K562 (cell line): Measurements from ENCODE around the gene COASY. TPM values are rescaled to one million over a fixed set of nuclear protein-coding genes. Genes with fewer than 3 reads are reported as not detected.
A peak's percentile ranks its signal among the peaks of the same experiment; 100 is the strongest.

Experiments used
- BRF2 ChIP-seq: IDR thresholded peaks from 3 replicates; pipeline ENCODE4 v1.6.1; 2011; ENCODE audit warnings: borderline replicate concordance, mild to moderate bottlenecking; ENCODE audit not compliant: insufficient read length, insufficient read depth
- CREB1 ChIP-seq, 2 experiments: sonication (generic) in 1 of 2; formaldehyde crosslinking in 1 of 2; IDR thresholded peaks; 2 replicates each; pipeline versions ENCODE4 v1.6.1 to v1.8.0; 2012 to 2022; ENCODE audit warnings: inconsistent platforms in 1 of 2, mild to moderate bottlenecking in 1 of 2, missing genetic modification reagents in 1 of 2, moderate library complexity in 1 of 2
- DDX20 ChIP-seq: fragments of 450-650 bp; IDR thresholded peaks from 2 replicates; pipeline ENCODE4 v1.6.1; 2016; ENCODE audit warnings: missing genetic modification characterization, low read depth, mild to moderate bottlenecking, missing compliant biosample characterization, moderate library complexity
- ELF1 ChIP-seq: fragments of 200-800 bp; sonication (Bioruptor generic); IDR thresholded peaks from 2 replicates; pipeline ENCODE4 v1.6.1; 2016; ENCODE audit warnings: missing genetic modification characterization, missing compliant biosample characterization
- EP300 ChIP-seq: IDR thresholded peaks from 2 replicates; pipeline ENCODE4 v1.6.1; 2012; ENCODE audit warnings: low read length, improper control_type of control experiment
- FUS ChIP-seq: fragments of 200-400 bp; formaldehyde crosslinking; optimal IDR thresholded peaks from 2 replicates; pipeline ENCODE3; 2017; ENCODE audit warnings: low read depth, low read length
- HNRNPLL ChIP-seq: fragments of 200-400 bp; formaldehyde crosslinking; IDR thresholded peaks from 2 replicates; pipeline ENCODE4 v1.6.1; 2017; ENCODE audit warnings: low read length, low read depth, mild to moderate bottlenecking; ENCODE audit not compliant: poor library complexity, severe bottlenecking
- PHF8 ChIP-seq: fragments of 200-600 bp; sonication (generic); IDR thresholded peaks from 2 replicates; pipeline ENCODE4 v1.6.1; 2012; ENCODE audit warnings: mixed run types, mild to moderate bottlenecking, inconsistent platforms, low read length, moderate library complexity, borderline replicate concordance
- PTTG1 ChIP-seq: fragments of 450-650 bp; IDR thresholded peaks from 2 replicates; pipeline ENCODE4 v1.6.1; 2016; ENCODE audit warnings: low read depth, mild to moderate bottlenecking, missing genetic modification characterization, missing compliant biosample characterization
- RNF219 ChIP-seq: fragments of 250-450 bp; sonication (Bioruptor Pico); IDR thresholded peaks from 2 replicates; pipeline ENCODE4 v1.5.0; 2022; ENCODE audit warnings: mild to moderate bottlenecking
- TGIF2 ChIP-seq: sonication (generic); formaldehyde crosslinking; IDR thresholded peaks from 2 replicates; pipeline ENCODE4 v1.8.1; 2022; ENCODE audit warnings: mild to moderate bottlenecking, missing genetic modification reagents, moderate library complexity
- TRIM25 ChIP-seq: fragments of 450-650 bp; IDR thresholded peaks from 2 replicates; pipeline ENCODE4 v1.7.0; 2016; ENCODE audit warnings: borderline replicate concordance
- WHSC1 ChIP-seq: IDR thresholded peaks from one replicate; pipeline ENCODE4 v1.6.1; 2012; ENCODE audit warnings: low read length, control low read depth, inconsistent platforms
- ZBTB11 ChIP-seq, 3 experiments: fragments of 200-800 bp in 1 of 3; fragments of 250-450 bp in 1 of 3; fragments of 450-650 bp in 1 of 3; sonication (Bioruptor Pico) in 1 of 3; sonication (Bioruptor generic) in 1 of 3; formaldehyde crosslinking in 1 of 3; IDR thresholded peaks; 2 replicates each; pipeline versions ENCODE4 v1.6.1 to v1.8.0; 2016 to 2022; ENCODE audit warnings: mild to moderate bottlenecking in 2 of 3, missing genetic modification characterization in 2 of 3, missing compliant biosample characterization in 1 of 3, moderate library complexity in 1 of 3
- ZNF655 ChIP-seq: fragments of 250-450 bp; sonication (Bioruptor Pico); IDR thresholded peaks from 2 replicates; pipeline ENCODE4 v1.5.0; 2021
- polyA plus RNA-seq, 8 experiments: library from polyadenylated mRNA; depleted of rRNA in 4 of 8; stranded (reverse) in 5 of 8; unstranded in 3 of 8; fragments of >200 nt; fragmentation: Nextera tagmentation in 2 of 8; fragmentation: Illumina TruSeq in 1 of 8; extraction: Ambion mirVana in 2 of 8; extraction: Trizol in 1 of 8; gene quantifications; 2 replicates each; pipeline versions ENCODE4 v1.2.1 to v1.2.3, GENCODE V29; 2011 to 2014; ENCODE audit warnings: inconsistent platforms in 1 of 8, missing spikeins in 1 of 8
- total RNA-seq, 7 experiments: library from RNA; depleted of rRNA in 6 of 7; stranded (reverse); fragments of >200 nt in 6 of 7; fragmentation: Illumina TruSeq in 2 of 7; extraction: Trizol in 2 of 7; gene quantifications; 2 replicates each; pipeline versions ENCODE4 v1.2.1 to v1.2.3, GENCODE V29; 2011 to 2021; ENCODE audit warnings: low replicate concordance in 1 of 7

COASY gene
- total and polyA plus RNA-seq, 9 of the 15 experiments (the other 6 are each of a cell fraction or from before 2014, with no cell fraction given) = 25.4 to 175 (median 62.3) TPM

GRCh38 chr17:42609182-42609813 is 47.4 kb downstream of the COASY start, which contains the start of the genes RETREG3 and TUBG1 (continued):
- 0 out of 6 replicates have a peak, but pooled peaks of 1 of the 3 experiments have one; percentile 61 for TF ChIP-seq ZBTB11 (CRISPR knock-in tag; IDR thresholded peaks at IDR 0.05)
- no peak for TF ChIP-seq WHSC1
- TF ChIP-seq PHF8 = peak; percentile 84; the same call in 1 of the 2 replicates
- peak; percentile 84 for TF ChIP-seq HNRNPLL
- TF ChIP-seq FUS = peak; percentile 70
- no peak for TF ChIP-seq TRIM25
- TF ChIP-seq BRF2 = no peak
- no peak for TF ChIP-seq RNF219 (CRISPR knock-in tag)
- TF ChIP-seq ELF1 (tag) = no peak
- TF ChIP-seq TGIF2 = no peak
- TF ChIP-seq DDX20 (tag) = no peak
- TF ChIP-seq CREB1 (IDR thresholded peaks at IDR 0.05) = no peak
- peak; percentile 57 for TF ChIP-seq CREB1 (CRISPR knock-in tag; IDR thresholded peaks at IDR 0.05)
- no peak for TF ChIP-seq PTTG1 (tag)
- TF ChIP-seq EP300 = no peak
- TF ChIP-seq ZNF655 (CRISPR knock-in tag) = no peak
